CD14-positive monocyte (primary cell): ENCODE measurements around the gene NDUFA9. TPM values are rescaled to one million over a fixed set of nuclear protein-coding genes. Genes with fewer than 3 reads are reported as not detected.

Source experiments
- DNase-seq, 3 donors: peaks; one replicate each; pipeline ENCODE4 v3.0.0-alpha.2; 2011 to 2022
- H2AFZ ChIP-seq: 2 replicates; pipeline ENCODE4 v1.6.0; 2012; ENCODE audit warnings: mild to moderate bottlenecking, low read depth, low read length, inconsistent platforms; ENCODE audit not compliant: insufficient read depth, poor library complexity, severe bottlenecking
- H3K27ac ChIP-seq, 2 donors: 1 replicate in 1 of 2; 2 replicates in 1 of 2; pipeline ENCODE4 v1.5.1; 2012 to 2013; ENCODE audit warnings: low read length in 2 of 2, control low read depth in 1 of 2, inconsistent platforms in 1 of 2, low read depth in 1 of 2, mild to moderate bottlenecking in 1 of 2
- H3K27me3 ChIP-seq, 2 donors: one replicate each; pipeline versions ENCODE4 v1.6.0 to v1.6.1; 2011 to 2013; ENCODE audit warnings: low read length in 2 of 2; ENCODE audit not compliant: control insufficient read depth in 2 of 2, insufficient read depth in 2 of 2
- H3K36me3 ChIP-seq, 2 donors: replicated peaks in 1 of 2; 1 replicate in 1 of 2; 2 replicates in 1 of 2; pipeline versions ENCODE4 v1.5.1 to v1.6.1; 2012 to 2013; ENCODE audit warnings: low read length in 2 of 2, control low read depth in 1 of 2, inconsistent platforms in 1 of 2, mild to moderate bottlenecking in 1 of 2; ENCODE audit not compliant: insufficient read depth in 2 of 2, control insufficient read depth in 1 of 2
- H3K4me1 ChIP-seq, 2 donors: 1 replicate in 1 of 2; 2 replicates in 1 of 2; pipeline versions ENCODE4 v1.5.1 to v1.6.1; 2012 to 2013; ENCODE audit warnings: low read length in 2 of 2, control low read depth in 1 of 2, inconsistent platforms in 1 of 2, mild to moderate bottlenecking in 1 of 2, moderate library complexity in 1 of 2; ENCODE audit not compliant: insufficient read depth in 2 of 2, control insufficient read depth in 1 of 2
- H3K4me2 ChIP-seq: replicated peaks from 2 replicates; pipeline ENCODE3; 2012; ENCODE audit warnings: low read length, moderate library complexity, mild to moderate bottlenecking; ENCODE audit not compliant: poor library complexity, severe bottlenecking; ENCODE audit errors: extremely low read depth
- H3K4me3 ChIP-seq, 3 experiments: fragments of 200-600 bp in 1 of 3; sonication (generic) in 1 of 3; replicated peaks in 1 of 3; 1 replicate in 2 of 3; 2 replicates in 1 of 3; pipeline ENCODE4 v1.5.1; 2011 to 2013; ENCODE audit warnings: low read length in 3 of 3, mild to moderate bottlenecking in 3 of 3, control low read depth in 2 of 3, low read depth in 2 of 3, inconsistent platforms in 1 of 3, moderate library complexity in 1 of 3
- H3K79me2 ChIP-seq: 2 replicates; pipeline ENCODE4 v1.6.0; 2012; ENCODE audit warnings: mild to moderate bottlenecking, control low read depth, inconsistent platforms, low read length, moderate library complexity; ENCODE audit not compliant: insufficient read depth
- H3K9ac ChIP-seq: 2 replicates; pipeline ENCODE4 v1.6.0; 2017; ENCODE audit warnings: low read length, mild to moderate bottlenecking; ENCODE audit not compliant: insufficient read depth, poor library complexity, severe bottlenecking
- H3K9me3 ChIP-seq, 2 donors: replicated peaks in 1 of 2; 1 replicate in 1 of 2; 2 replicates in 1 of 2; pipeline versions ENCODE4 v1.5.1 to v1.6.1; 2012 to 2013; ENCODE audit warnings: low read length in 2 of 2, control low read depth in 1 of 2; ENCODE audit not compliant: control insufficient read depth in 1 of 2, insufficient read depth in 1 of 2
- H4K20me1 ChIP-seq: 2 replicates; pipeline ENCODE4 v1.6.0; 2012; ENCODE audit warnings: mild to moderate bottlenecking, low read length, control low read depth, moderate library complexity; ENCODE audit not compliant: insufficient read depth
- H3K27ac Mint-ChIP-seq, 7 donors: one replicate each; pipeline ENCODE4 v1.8.0; 2020; ENCODE audit warnings: mild to moderate bottlenecking in 7 of 7, mixed read lengths in 7 of 7, moderate library complexity in 6 of 7, inconsistent platforms in 2 of 7
- H3K27me3 Mint-ChIP-seq, 3 donors: one replicate each; pipeline ENCODE4 v1.8.0; 2021 to 2022; ENCODE audit warnings: low read depth in 3 of 3, mild to moderate bottlenecking in 3 of 3, mixed read lengths in 3 of 3, moderate library complexity in 3 of 3, inconsistent platforms in 1 of 3
- H3K36me3 Mint-ChIP-seq, 2 donors: one replicate each; pipeline ENCODE4 v1.8.0; 2020; ENCODE audit warnings: mixed read lengths in 2 of 2, inconsistent platforms in 1 of 2, mild to moderate bottlenecking in 1 of 2
- H3K4me1 Mint-ChIP-seq: one replicate; pipeline ENCODE4 v1.8.0; 2020; ENCODE audit warnings: mild to moderate bottlenecking, mixed read lengths
- H3K4me3 Mint-ChIP-seq, 2 donors: one replicate each; pipeline ENCODE4 v1.8.0; 2020; ENCODE audit warnings: mild to moderate bottlenecking in 2 of 2, mixed read lengths in 2 of 2, moderate library complexity in 1 of 2
- H3K9me3 Mint-ChIP-seq, 7 donors: one replicate each; pipeline ENCODE4 v1.8.0; 2020 to 2022; ENCODE audit warnings: mixed read lengths in 7 of 7, mild to moderate bottlenecking in 6 of 7, moderate library complexity in 6 of 7, inconsistent platforms in 2 of 7
- WGBS: methylation state at CpG from one replicate; pipeline ENCODE4 v1.1.5; 2013; ENCODE audit warnings: missing lambda C conversion rate; ENCODE audit not compliant: insufficient coverage; 5-methylcytosine and 5-hydroxymethylcytosine counted together
- intact Hi-C, 2 donors: fragments of 100-400 bp; cut with micrococcal nuclease; formaldehyde crosslinking; loops; one replicate each; pipeline versions ENCODE4 v1.15.0 to v1.15.1; 2023
- polyA plus RNA-seq, 3 donors: library from polyadenylated mRNA; depleted of rRNA in 1 of 3; unstranded in 2 of 3; stranded (reverse) in 1 of 3; fragments of 300-500 nt in 2 of 3; fragments of >200 nt in 1 of 3; fragmentation: Illumina TruSeq in 2 of 3; gene quantifications; 1 replicate in 2 of 3; 2 replicates in 1 of 3; pipeline ENCODE4 v1.2.3, GENCODE V29; 2012 to 2021
- TF ChIP-seq, protein P1 (sequence below): fragments of 200-600 bp; IDR thresholded peaks from one replicate; pipeline ENCODE4 v1.8.0; 2022; ENCODE audit warnings: antibody characterized with exemption, mild to moderate bottlenecking

Gene NDUFA9
- polyA plus RNA-seq, 3 donors = 31.4 to 200 (median 136) TPM

DNA sequence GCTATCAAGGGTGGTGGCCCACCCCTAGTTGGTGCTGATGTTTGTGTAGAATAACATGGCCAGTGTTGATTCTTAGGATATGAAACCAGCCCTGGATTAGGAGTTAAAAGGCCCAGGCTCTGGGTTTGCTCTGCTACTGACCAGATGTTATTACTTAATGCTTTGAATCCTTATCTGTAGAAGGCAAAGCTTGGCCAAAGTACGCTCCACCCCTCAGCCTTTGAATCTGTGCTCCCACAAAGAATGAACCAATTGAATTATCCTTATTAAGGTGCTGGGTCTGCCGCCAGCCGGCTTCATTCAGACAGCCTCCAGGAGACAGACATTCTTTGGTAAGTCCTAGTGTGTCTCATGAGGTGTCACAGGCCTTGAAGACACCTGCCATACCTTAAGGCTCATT, 41.9 kb upstream of the NDUFA9 start:
- Mint-ChIP-seq H3K36me3 (peaks cover 24 to 30% of the 10 kb centered on the region in 2 donors), H3K9me3 (no peaks in the 10 kb centered on the region), H3K27me3 (peaks cover 6 to 8% (median 7%) of the 10 kb centered on the region in 3 donors), H3K4me3 (no peak overlapping the region), H3K27ac (no peak overlapping the region), H3K4me1 (peaks cover 9% of the 10 kb centered on the region)
- Histone ChIP-seq H3K4me2 (no peak overlapping the region), H3K9ac (no peak overlapping the region), H3K27ac (no peak overlapping the region), H3K4me3 (no peak overlapping the region), H2AFZ (no peak overlapping the region), H3K4me1 (peaks cover 2 to 8% of the 10 kb centered on the region in 2 donors), H3K79me2 (peaks cover 19% of the 10 kb centered on the region), H3K27me3 (no peaks in the 10 kb centered on the region), H3K9me3 (no peaks in the 10 kb centered on the region), H3K36me3 (peaks cover 15 to 34% of the 10 kb centered on the region in 2 donors), H4K20me1 (no peaks in the 10 kb centered on the region)
- TF ChIP-seq, protein P1, sequence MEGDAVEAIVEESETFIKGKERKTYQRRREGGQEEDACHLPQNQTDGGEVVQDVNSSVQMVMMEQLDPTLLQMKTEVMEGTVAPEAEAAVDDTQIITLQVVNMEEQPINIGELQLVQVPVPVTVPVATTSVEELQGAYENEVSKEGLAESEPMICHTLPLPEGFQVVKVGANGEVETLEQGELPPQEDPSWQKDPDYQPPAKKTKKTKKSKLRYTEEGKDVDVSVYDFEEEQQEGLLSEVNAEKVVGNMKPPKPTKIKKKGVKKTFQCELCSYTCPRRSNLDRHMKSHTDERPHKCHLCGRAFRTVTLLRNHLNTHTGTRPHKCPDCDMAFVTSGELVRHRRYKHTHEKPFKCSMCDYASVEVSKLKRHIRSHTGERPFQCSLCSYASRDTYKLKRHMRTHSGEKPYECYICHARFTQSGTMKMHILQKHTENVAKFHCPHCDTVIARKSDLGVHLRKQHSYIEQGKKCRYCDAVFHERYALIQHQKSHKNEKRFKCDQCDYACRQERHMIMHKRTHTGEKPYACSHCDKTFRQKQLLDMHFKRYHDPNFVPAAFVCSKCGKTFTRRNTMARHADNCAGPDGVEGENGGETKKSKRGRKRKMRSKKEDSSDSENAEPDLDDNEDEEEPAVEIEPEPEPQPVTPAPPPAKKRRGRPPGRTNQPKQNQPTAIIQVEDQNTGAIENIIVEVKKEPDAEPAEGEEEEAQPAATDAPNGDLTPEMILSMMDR = no peak
- intact Hi-C loops = no loop called here
- DNase-seq = no peak
- 100% methylated on average over 2 of the region's 3 CpGs for WGBS

DNA sequence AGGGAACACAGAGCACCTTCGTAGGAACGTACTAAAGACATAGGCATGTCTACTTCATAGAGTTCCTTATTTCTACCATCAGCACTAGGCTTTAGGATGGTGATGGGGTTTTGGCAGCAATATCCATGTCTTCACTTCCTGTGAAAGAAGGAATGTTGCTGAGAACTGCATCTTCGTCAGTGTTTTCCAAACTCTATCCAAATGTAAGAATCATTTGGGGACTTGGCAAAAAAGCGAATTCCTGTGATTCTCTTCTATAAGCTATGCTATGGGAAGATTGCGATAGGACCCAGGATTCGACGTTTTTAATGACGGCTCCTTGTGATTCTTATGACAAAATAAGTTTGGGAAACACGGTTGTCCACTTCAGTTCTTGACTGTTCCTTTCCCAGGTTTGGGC, 39.8 kb upstream of the NDUFA9 start:
- whole genome bisulfite sequencing = 100% methylated on average over 5 of the region's 9 CpGs
- Mint-ChIP-seq H3K4me3 (no peak overlapping the region), H3K4me1 (peaks cover 9% of the 10 kb centered on the region), H3K9me3 (no peaks in the 10 kb centered on the region), H3K36me3 (peaks cover 39 to 48% of the 10 kb centered on the region in 2 donors), H3K27ac (no peak overlapping the region), H3K27me3 (no peaks in the 10 kb centered on the region)
- TF ChIP-seq, protein P1 = no peak
- Histone ChIP-seq H3K27ac (no peak overlapping the region), H3K4me2 (no peak overlapping the region), H3K9ac (no peak overlapping the region), H2AFZ (no peak overlapping the region), H3K9me3 (no peaks in the 10 kb centered on the region), H3K36me3 (peaks cover 35 to 52% of the 10 kb centered on the region in 2 donors), H3K27me3 (no peaks in the 10 kb centered on the region), H4K20me1 (no peaks in the 10 kb centered on the region), H3K4me1 (peaks cover 2 to 8% of the 10 kb centered on the region in 2 donors), H3K79me2 (peaks cover 19% of the 10 kb centered on the region), H3K4me3 (no peak overlapping the region)
- intact Hi-C loops = no loop called here
- no peak for DNase-seq
